HFF-Myc (cell line): ENCODE results near the gene CELA2A.
"Not testable (repeated sequence)": the region's sequence is repeated elsewhere in the genome, so short reads cannot be mapped to it uniquely, and the experiment has no call there.

Experiments used
- DNase-seq: peaks from one replicate; pipeline ENCODE4 v3.0.0-alpha.2; 2011; ENCODE audit warnings: low read depth; ENCODE audit errors: extremely low read depth
- H3K4me3 ChIP-seq: replicated peaks from 2 replicates; pipeline ENCODE4 v1.5.1; 2011; ENCODE audit warnings: low read depth, mild to moderate bottlenecking, control low read depth, low read length
- TF ChIP-seq, protein P1 (sequence below): IDR thresholded peaks from 2 replicates; pipeline ENCODE4 v1.5.1; 2012; ENCODE audit warnings: mild to moderate bottlenecking, low read depth, low read length, control low read depth; ENCODE audit errors: missing control alignments

Gene CELA2A

DNA sequence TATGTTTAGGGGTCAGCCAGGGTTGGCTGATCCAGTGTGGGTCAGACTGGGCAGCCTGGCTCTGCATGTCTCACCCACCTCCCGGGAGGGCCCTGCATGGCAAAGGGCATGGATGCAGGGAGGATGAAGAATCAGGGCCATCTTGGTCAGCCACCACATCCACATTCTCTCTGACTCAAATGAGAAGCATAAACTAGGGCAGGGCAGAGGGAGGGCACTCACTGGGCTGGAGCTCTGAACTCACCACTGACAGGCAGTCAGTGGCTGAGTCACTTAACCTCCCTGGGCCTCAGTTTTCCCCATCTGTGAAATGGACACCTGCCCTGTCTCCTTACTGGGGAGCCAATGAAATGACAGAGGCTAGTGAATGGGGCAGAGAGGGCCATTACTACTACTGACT lies 4.3 kb upstream of the CELA2A start:
- TF ChIP-seq, protein P1, sequence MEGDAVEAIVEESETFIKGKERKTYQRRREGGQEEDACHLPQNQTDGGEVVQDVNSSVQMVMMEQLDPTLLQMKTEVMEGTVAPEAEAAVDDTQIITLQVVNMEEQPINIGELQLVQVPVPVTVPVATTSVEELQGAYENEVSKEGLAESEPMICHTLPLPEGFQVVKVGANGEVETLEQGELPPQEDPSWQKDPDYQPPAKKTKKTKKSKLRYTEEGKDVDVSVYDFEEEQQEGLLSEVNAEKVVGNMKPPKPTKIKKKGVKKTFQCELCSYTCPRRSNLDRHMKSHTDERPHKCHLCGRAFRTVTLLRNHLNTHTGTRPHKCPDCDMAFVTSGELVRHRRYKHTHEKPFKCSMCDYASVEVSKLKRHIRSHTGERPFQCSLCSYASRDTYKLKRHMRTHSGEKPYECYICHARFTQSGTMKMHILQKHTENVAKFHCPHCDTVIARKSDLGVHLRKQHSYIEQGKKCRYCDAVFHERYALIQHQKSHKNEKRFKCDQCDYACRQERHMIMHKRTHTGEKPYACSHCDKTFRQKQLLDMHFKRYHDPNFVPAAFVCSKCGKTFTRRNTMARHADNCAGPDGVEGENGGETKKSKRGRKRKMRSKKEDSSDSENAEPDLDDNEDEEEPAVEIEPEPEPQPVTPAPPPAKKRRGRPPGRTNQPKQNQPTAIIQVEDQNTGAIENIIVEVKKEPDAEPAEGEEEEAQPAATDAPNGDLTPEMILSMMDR, result no peak
- DNase-seq, result no peak
- H3K4me3 ChIP-seq, result no peak overlapping the region

GRCh38 chr1:15452866-15453571 lies 3.5 kb upstream of the CELA2A start:
- TF ChIP-seq, protein P1, result no peak
- no peak overlapping the region for H3K4me3 ChIP-seq
- DNase-seq, result no peak

- TF ChIP-seq, protein P1, result no peak
- DNase-seq, result no peak
- no peak overlapping the region for H3K4me3 ChIP-seq
These were observed 2.8 kb upstream of the CELA2A start for GRCh38 chr1:15453734-15454133.

DNA sequence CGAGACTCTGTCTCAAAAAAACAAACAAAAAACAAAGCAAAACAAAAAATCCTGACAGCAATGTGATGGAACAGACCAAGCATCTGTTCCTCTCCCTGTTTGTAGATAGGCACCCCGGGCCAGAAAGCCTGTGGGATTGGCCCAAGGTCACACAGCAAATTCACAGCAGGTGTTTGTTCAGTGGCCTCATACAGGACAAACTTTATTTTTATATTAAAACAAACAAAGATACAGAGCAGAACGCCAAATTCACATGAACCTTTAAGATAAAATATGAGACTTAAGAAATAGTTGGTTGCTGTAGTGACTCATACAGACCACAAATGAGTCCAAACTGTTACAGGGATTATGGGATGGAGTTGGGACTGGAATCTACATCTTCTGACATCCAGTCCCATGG lies 2.3 kb upstream of the CELA2A start:
- no peak overlapping the region for H3K4me3 ChIP-seq
- TF ChIP-seq, protein P1, result no peak
- no peak for DNase-seq

- no peak overlapping the region for H3K4me3 ChIP-seq
- TF ChIP-seq, protein P1, result no peak
- no peak for DNase-seq
These were observed 1.0 kb upstream of the CELA2A start for GRCh38 chr1:15455522-15455921.

DNA sequence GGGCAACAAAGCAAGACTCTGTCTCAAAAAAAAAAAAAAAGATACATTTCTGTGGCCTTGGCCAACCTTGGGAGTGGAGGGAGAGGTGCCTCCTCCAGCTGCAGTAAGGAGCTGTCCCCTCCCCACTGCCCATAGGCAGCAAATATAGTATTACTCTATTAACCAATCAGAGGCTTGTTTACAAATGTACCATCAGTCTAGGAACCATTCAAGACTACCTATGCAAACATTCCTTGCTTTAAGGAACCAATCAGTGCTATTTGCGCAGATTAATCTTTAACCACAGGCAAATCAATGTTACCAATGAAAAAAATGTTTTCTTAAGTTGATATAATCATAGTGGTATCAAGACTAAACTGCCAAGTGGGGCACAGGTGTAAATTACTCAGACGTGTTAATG lies 1.1 kb downstream of the CELA2A start:
- H3K4me3 ChIP-seq, result no peak overlapping the region
- DNase-seq, result no peak
- TF ChIP-seq, protein P1, result no peak

DNA sequence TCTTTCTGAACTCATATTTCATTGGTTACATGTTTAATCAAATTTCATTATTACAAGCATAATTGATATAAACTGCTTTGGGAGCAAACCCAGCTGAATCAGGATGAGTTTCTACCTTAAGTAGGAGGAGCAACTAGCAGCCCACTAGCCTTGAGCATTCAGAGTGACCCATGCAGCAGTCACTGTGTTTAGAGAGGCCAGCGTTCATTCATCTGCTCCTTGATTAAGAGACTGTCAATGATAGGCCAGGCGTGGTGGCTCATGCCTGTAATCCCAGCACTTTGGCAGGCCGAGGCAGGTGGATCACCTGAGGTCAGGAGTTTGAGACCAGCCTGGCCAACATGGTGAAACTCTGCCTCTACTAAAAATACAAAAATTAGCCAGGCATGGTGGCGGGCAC lies 1.9 kb downstream of the CELA2A start:
- not testable (repeated sequence) for DNase-seq, H3K4me3 ChIP-seq
